ENCODE results near the gene FNDC3B.
A peak's percentile ranks its signal among the peaks of the same experiment; 100 is the strongest.

Gene FNDC3B

DNA sequence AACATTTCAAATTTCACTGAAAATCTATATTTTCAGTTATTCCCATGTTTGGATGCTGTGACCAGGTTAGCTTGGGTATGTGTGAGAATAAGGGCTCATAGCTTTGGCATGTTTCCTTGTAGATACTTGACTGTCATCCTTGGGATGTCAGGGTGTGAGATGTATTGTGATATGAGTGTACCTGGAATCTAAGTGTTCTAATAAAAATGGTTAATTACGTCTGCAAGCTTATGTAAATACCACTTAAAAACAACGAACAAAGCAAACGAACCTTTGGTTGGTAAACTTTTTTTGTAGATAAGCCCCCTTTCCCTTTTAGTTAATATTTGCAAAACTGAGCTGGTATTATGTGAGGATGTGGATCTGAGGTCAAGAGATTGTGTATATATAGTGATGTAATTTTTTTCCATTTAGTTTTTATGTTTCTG lies 63.5 kb downstream of the FNDC3B start:
- H3K4me3 ChIP-seq (ENCODE audit: low read length): peak overlapping the region; percentile 33; the same call in 1 of the 2 replicates
- peaks cover 78% of the 10 kb centered on the region for H3K79me2 ChIP-seq (ENCODE audit: low read length)
- no peaks in the 10 kb centered on the region for H3K36me3 ChIP-seq (replicated peaks; ENCODE audit: insufficient read depth, low read length)
- no peaks in the 10 kb centered on the region for H3K9me2 ChIP-seq (replicated peaks; ENCODE audit: insufficient read depth, low read length)
- H3K27ac ChIP-seq (ENCODE audit: low read length): peak overlapping the region; percentile 92
- no peaks in the 10 kb centered on the region for H3K27me3 ChIP-seq (replicated peaks; ENCODE audit: insufficient read depth, low read length)
- H3K4me2 ChIP-seq (ENCODE audit: low read depth, low read length): peak overlapping the region; percentile 81
- H3K9ac ChIP-seq (ENCODE audit: low read length): peak overlapping the region; percentile 84
- H2AFZ ChIP-seq (ENCODE audit: low read length): no peak overlapping the region
- TF ChIP-seq EZH2 (optimal IDR thresholded peaks at IDR 0.05; ENCODE audit: low read depth, low read length) (no peak), EZH2phosphoT487 (IDR thresholded peaks at IDR 0.05; ENCODE audit: low read length) (no peak)
- TF ChIP-seq, protein P1, sequence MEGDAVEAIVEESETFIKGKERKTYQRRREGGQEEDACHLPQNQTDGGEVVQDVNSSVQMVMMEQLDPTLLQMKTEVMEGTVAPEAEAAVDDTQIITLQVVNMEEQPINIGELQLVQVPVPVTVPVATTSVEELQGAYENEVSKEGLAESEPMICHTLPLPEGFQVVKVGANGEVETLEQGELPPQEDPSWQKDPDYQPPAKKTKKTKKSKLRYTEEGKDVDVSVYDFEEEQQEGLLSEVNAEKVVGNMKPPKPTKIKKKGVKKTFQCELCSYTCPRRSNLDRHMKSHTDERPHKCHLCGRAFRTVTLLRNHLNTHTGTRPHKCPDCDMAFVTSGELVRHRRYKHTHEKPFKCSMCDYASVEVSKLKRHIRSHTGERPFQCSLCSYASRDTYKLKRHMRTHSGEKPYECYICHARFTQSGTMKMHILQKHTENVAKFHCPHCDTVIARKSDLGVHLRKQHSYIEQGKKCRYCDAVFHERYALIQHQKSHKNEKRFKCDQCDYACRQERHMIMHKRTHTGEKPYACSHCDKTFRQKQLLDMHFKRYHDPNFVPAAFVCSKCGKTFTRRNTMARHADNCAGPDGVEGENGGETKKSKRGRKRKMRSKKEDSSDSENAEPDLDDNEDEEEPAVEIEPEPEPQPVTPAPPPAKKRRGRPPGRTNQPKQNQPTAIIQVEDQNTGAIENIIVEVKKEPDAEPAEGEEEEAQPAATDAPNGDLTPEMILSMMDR (IDR thresholded peaks at IDR 0.05; ENCODE audit: low read length): no peak
- no peaks in the 10 kb centered on the region for H3K9me3 ChIP-seq (replicated peaks; ENCODE audit: insufficient read depth, low read length)
- no peak for DNase-seq
- no peaks in the 10 kb centered on the region for H4K20me1 ChIP-seq (ENCODE audit: insufficient read depth, low read length)
- H3K4me1 ChIP-seq (ENCODE audit: low read length): peaks cover 83% of the 10 kb centered on the region
- peaks cover 88% of the 10 kb centered on the region for H3F3A ChIP-seq (ENCODE audit: insufficient read depth, low read length)

DNA sequence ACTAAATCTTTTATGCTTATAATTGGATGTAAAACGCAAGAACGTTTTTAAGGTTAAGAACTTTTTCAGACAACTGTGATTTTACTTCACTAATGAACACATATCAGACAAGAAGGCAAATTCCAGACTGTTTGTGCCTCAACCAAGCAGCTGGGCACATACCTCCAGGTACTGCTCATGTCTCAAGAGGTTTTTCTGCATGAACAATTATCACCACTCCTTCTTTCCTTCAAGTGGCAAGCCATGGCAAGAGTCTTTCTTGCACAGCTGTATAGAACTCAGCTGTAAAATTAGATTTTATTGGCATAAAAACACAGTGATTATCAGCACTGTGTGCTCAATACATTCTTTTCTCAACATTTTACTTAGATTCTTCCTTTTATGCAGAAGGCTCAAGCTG lies 64.3 kb downstream of the FNDC3B start:
- Histone ChIP-seq H3K36me3 (replicated peaks; ENCODE audit: insufficient read depth, low read length) (no peaks in the 10 kb centered on the region), H3K9me2 (replicated peaks; ENCODE audit: insufficient read depth, low read length) (no peaks in the 10 kb centered on the region), H2AFZ (ENCODE audit: low read length) (no peak overlapping the region), H3K79me2 (ENCODE audit: low read length) (peaks cover 77% of the 10 kb centered on the region), H3K27me3 (replicated peaks; ENCODE audit: insufficient read depth, low read length) (no peaks in the 10 kb centered on the region), H3F3A (ENCODE audit: insufficient read depth, low read length) (peaks cover 90% of the 10 kb centered on the region), H3K9me3 (replicated peaks; ENCODE audit: insufficient read depth, low read length) (no peaks in the 10 kb centered on the region), H3K27ac (ENCODE audit: low read length) (peak overlapping the region; percentile 92; the same call in 1 of the 2 replicates), H3K4me3 (ENCODE audit: low read length) (no peak overlapping the region), H4K20me1 (ENCODE audit: insufficient read depth, low read length) (no peaks in the 10 kb centered on the region), H3K4me2 (ENCODE audit: low read depth, low read length) (no peak overlapping the region; the same call in 1 of the 2 replicates), H3K4me1 (ENCODE audit: low read length) (peaks cover 82% of the 10 kb centered on the region), H3K9ac (ENCODE audit: low read length) (no peak overlapping the region)
- TF ChIP-seq EZH2phosphoT487 (IDR thresholded peaks at IDR 0.05; ENCODE audit: low read length) (no peak), EZH2 (optimal IDR thresholded peaks at IDR 0.05; ENCODE audit: low read depth, low read length) (no peak)
- TF ChIP-seq, protein P1 (IDR thresholded peaks at IDR 0.05; ENCODE audit: low read length): no peak
- no peak for DNase-seq

DNA sequence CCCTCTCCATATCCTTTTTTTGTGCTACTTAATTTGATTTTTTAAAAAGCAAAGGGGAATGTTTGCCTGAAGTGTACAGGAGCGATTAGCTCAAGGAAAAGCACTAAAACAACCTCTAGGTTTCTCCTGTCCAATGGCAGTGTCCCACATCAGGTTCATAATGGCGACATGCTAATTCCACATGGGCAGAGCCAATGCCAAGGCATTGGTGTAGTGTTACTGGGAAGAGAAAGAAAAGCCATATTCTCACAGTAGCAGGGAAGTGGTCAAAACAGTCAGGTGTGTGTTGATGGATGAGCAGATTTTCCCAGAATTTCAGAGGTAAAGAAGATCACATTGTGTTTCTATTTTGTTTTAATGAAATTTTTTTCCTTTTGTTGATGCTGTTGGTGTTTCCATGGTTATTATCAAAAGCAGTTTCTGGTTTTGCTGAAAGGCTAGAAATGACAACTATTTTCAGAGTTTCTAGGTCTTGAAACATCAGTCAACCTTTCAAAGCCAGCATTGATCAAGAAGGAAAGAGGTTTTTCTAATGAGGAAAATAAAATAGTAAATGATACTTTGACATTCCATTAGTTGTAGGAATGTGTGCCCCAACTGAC lies 65.2 kb downstream of the FNDC3B start:
- peak overlapping the region; percentile 64 for H3K4me2 ChIP-seq (ENCODE audit: low read depth, low read length)
- H3K27me3 ChIP-seq (replicated peaks; ENCODE audit: insufficient read depth, low read length): no peaks in the 10 kb centered on the region
- no peaks in the 10 kb centered on the region for H3K36me3 ChIP-seq (replicated peaks; ENCODE audit: insufficient read depth, low read length)
- TF ChIP-seq EZH2 (optimal IDR thresholded peaks at IDR 0.05; ENCODE audit: low read depth, low read length) (no peak), EZH2phosphoT487 (IDR thresholded peaks at IDR 0.05; ENCODE audit: low read length) (no peak)
- TF ChIP-seq, protein P1 (IDR thresholded peaks at IDR 0.05; ENCODE audit: low read length): no peak
- peak overlapping the region; percentile 10; the same call in 1 of the 2 replicates for H3K9ac ChIP-seq (ENCODE audit: low read length)
- H3K4me3 ChIP-seq (ENCODE audit: low read length): no peak overlapping the region
- no peaks in the 10 kb centered on the region for H3K9me3 ChIP-seq (replicated peaks; ENCODE audit: insufficient read depth, low read length)
- no peaks in the 10 kb centered on the region for H4K20me1 ChIP-seq (ENCODE audit: insufficient read depth, low read length)
- H3K27ac ChIP-seq (ENCODE audit: low read length): peak overlapping the region; percentile 92
- H3F3A ChIP-seq (ENCODE audit: insufficient read depth, low read length): peaks cover 84% of the 10 kb centered on the region
- H2AFZ ChIP-seq (ENCODE audit: low read length): no peak overlapping the region
- no peak for DNase-seq
- peaks cover 78% of the 10 kb centered on the region for H3K4me1 ChIP-seq (ENCODE audit: low read length)
- peaks cover 76% of the 10 kb centered on the region for H3K79me2 ChIP-seq (ENCODE audit: low read length)
- H3K9me2 ChIP-seq (replicated peaks; ENCODE audit: insufficient read depth, low read length): no peaks in the 10 kb centered on the region
